NB4 (cell line): ENCODE data around the gene CAST.

Experiments used
- CTCF ChIP-seq: IDR thresholded peaks from one replicate; pipeline ENCODE4 v1.5.1; 2012; ENCODE audit warnings: low read depth, low read length
- MAX ChIP-seq: IDR thresholded peaks from 2 replicates; pipeline ENCODE4 v1.6.1; 2011; ENCODE audit warnings: low read depth, low read length
- POLR2A ChIP-seq: IDR thresholded peaks from 2 replicates; pipeline ENCODE4 v1.6.1; 2011; ENCODE audit warnings: mild to moderate bottlenecking; ENCODE audit not compliant: insufficient read length; ENCODE audit errors: extremely low read depth

- TF ChIP-seq CTCF (no peak), POLR2A (no peak), MAX (no peak)
These were observed 78.9 kb downstream of the CAST start for GRCh38 chr5:96741106-96741505.
